Fibroblast of lung (primary cell): Measurements from ENCODE around the gene TMCC1. TPM values are rescaled to one million over a fixed set of nuclear protein-coding genes. Genes with fewer than 3 reads are reported as not detected.

Source experiments
- DNase-seq, 2 donors: peaks; one replicate each; pipeline versions ENCODE4 v3.0.0 to v3.0.0-alpha.2; 2010; ENCODE audit warnings: low read depth in 2 of 2
- H2AFZ ChIP-seq: 2 replicates; pipeline ENCODE4 v1.5.1; 2012; ENCODE audit warnings: low read length, control low read depth, inconsistent platforms
- H3K27ac ChIP-seq: 2 replicates; pipeline ENCODE4 v1.5.1; 2011; ENCODE audit warnings: low read length, control low read depth; ENCODE audit not compliant: insufficient read depth
- H3K27me3 ChIP-seq: 2 replicates; pipeline ENCODE4 v1.5.1; 2011; ENCODE audit warnings: mild to moderate bottlenecking, low read length; ENCODE audit not compliant: control insufficient read depth, insufficient read depth
- H3K36me3 ChIP-seq: 2 replicates; pipeline ENCODE4 v1.5.1; 2011; ENCODE audit warnings: low read length; ENCODE audit not compliant: control insufficient read depth, insufficient read depth
- H3K4me1 ChIP-seq: 2 replicates; pipeline ENCODE4 v1.5.1; 2011; ENCODE audit warnings: low read length; ENCODE audit not compliant: control insufficient read depth, insufficient read depth; ENCODE audit errors: extremely low read depth
- H3K4me2 ChIP-seq: 2 replicates; pipeline ENCODE4 v1.5.1; 2011; ENCODE audit warnings: low read length, control low read depth; ENCODE audit not compliant: insufficient read depth; ENCODE audit errors: extremely low read depth
- H3K4me3 ChIP-seq, 4 experiments: fragments of 200-600 bp in 1 of 4; sonication (generic) in 1 of 4; replicated peaks in 1 of 4; 2 replicates each; pipeline ENCODE4 v1.5.1; 2011 to 2016; ENCODE audit warnings: low read length in 4 of 4, low read depth in 3 of 4, mild to moderate bottlenecking in 3 of 4, control low read depth in 2 of 4, inconsistent platforms in 1 of 4, mixed read lengths in 1 of 4; ENCODE audit not compliant: insufficient read depth in 1 of 4; ENCODE audit errors: control extremely low read depth in 1 of 4
- H3K79me2 ChIP-seq: 2 replicates; pipeline ENCODE4 v1.5.1; 2012; ENCODE audit warnings: mild to moderate bottlenecking, low read length, inconsistent platforms; ENCODE audit not compliant: control insufficient read depth, insufficient read depth
- H3K9ac ChIP-seq: 2 replicates; pipeline ENCODE4 v1.5.1; 2011; ENCODE audit warnings: mild to moderate bottlenecking, low read length, control low read depth; ENCODE audit not compliant: insufficient read depth
- H3K9me3 ChIP-seq: 2 replicates; pipeline ENCODE4 v1.5.1; 2012; ENCODE audit warnings: low read depth, low read length; ENCODE audit not compliant: control insufficient read depth, insufficient read depth
- H4K20me1 ChIP-seq: 2 replicates; pipeline ENCODE4 v1.5.1; 2011; ENCODE audit warnings: low read length; ENCODE audit not compliant: control insufficient read depth, insufficient read depth; ENCODE audit errors: extremely low read depth
- EZH2 ChIP-seq: IDR thresholded peaks from 2 replicates; pipeline ENCODE4 v1.5.1; 2012; ENCODE audit warnings: low read length, control low read depth, mild to moderate bottlenecking; ENCODE audit errors: missing control alignments
- polyA plus RNA-seq, 2 donors: library from polyadenylated mRNA; depleted of rRNA in 1 of 2; stranded (reverse) in 1 of 2; unstranded in 1 of 2; fragments of >200 nt; gene quantifications; 2 replicates each; pipeline ENCODE4 v1.2.1, GENCODE V29; 2011 to 2012; ENCODE audit warnings: missing spikeins in 1 of 2
- total RNA-seq: library from RNA; depleted of rRNA; stranded (reverse); fragments of >200 nt; gene quantifications from 2 replicates; pipeline ENCODE4 v1.2.1, GENCODE V29; 2014
- TF ChIP-seq, protein P1 (sequence below), 2 donors: IDR thresholded peaks in 1 of 2; conservative IDR thresholded peaks in 1 of 2; 1 replicate in 1 of 2; 2 replicates in 1 of 2; pipeline ENCODE4 v1.5.1; 2011 to 2012; ENCODE audit warnings: low read length in 2 of 2, control low read depth in 1 of 2, inconsistent platforms in 1 of 2, low read depth in 1 of 2, mild to moderate bottlenecking in 1 of 2

TMCC1 gene
- total and polyA plus RNA-seq, 2 donors (not counting 1 experiment from before 2014, with no cell fraction given) = 16.2 to 16.8 TPM

DNA sequence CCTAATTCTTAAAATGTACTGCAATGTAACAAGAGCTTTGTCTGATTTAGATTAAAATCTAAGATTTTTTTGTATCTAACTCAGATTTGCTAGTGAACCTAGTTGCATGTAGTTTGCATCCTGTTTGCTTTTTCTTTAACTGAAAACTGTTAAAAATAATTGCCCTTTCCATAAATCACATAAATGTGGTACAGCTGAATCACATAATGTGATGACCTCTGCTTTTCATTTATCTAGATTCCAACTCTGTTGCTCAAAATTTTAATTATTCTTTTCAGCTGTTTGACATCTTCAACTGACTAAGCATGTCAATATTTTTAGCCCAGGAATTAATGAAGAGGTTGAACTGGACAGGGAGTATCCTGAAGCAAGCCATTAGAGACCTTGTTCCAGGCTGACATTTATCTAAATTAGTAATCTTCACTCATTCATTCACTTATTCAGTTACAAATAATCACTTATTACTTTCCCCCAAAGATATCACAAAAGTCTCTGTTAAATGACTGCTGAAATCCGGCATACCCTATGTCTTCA, 185.1 kb downstream of the TMCC1 start:
- no peaks in the 10 kb centered on the region for H3K79me2 ChIP-seq
- no peak for TF ChIP-seq EZH2
- TF ChIP-seq, protein P1, sequence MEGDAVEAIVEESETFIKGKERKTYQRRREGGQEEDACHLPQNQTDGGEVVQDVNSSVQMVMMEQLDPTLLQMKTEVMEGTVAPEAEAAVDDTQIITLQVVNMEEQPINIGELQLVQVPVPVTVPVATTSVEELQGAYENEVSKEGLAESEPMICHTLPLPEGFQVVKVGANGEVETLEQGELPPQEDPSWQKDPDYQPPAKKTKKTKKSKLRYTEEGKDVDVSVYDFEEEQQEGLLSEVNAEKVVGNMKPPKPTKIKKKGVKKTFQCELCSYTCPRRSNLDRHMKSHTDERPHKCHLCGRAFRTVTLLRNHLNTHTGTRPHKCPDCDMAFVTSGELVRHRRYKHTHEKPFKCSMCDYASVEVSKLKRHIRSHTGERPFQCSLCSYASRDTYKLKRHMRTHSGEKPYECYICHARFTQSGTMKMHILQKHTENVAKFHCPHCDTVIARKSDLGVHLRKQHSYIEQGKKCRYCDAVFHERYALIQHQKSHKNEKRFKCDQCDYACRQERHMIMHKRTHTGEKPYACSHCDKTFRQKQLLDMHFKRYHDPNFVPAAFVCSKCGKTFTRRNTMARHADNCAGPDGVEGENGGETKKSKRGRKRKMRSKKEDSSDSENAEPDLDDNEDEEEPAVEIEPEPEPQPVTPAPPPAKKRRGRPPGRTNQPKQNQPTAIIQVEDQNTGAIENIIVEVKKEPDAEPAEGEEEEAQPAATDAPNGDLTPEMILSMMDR (conservative IDR thresholded peaks at IDR 0.05 in 1 of 2, IDR thresholded peaks at IDR 0.05 in 1 of 2; ENCODE audit: low read depth in 1 of 2, low read length in 2 of 2) = no peak
- H3K9ac ChIP-seq = no peak overlapping the region
- H3K27ac ChIP-seq = no peak overlapping the region
- no peak overlapping the region for H2AFZ ChIP-seq
- H3K4me3 ChIP-seq = no peak overlapping the region
- H3K27me3 ChIP-seq = no peaks in the 10 kb centered on the region
- H3K9me3 ChIP-seq = no peaks in the 10 kb centered on the region
- H3K4me2 ChIP-seq = no peak overlapping the region
- DNase-seq = no peak
- H3K36me3 ChIP-seq = no peaks in the 10 kb centered on the region
- H3K4me1 ChIP-seq = no peaks in the 10 kb centered on the region
- no peaks in the 10 kb centered on the region for H4K20me1 ChIP-seq

DNA sequence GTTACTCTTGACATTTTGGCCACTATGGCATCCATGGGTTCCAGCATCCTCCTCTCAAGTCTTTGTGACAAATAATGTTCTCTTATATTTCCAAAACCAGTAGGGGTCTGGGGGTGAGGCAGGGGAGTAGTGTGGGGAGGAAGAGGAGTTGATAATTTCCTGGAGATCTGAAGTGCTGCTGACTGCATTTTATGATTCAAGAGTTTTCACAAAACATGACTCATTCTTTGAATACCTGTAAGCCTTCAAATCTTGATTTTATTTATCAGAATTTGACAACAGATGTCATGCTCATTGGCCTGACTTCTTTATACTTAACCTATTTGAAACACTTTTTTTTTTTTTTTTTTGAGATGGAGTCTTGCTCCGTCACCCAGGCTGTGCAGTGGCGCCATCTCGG, 188.2 kb downstream of the TMCC1 start:
- DNase-seq = no peak
- TF ChIP-seq, protein P1 (conservative IDR thresholded peaks at IDR 0.05 in 1 of 2, IDR thresholded peaks at IDR 0.05 in 1 of 2; ENCODE audit: low read depth in 1 of 2, low read length in 2 of 2) = no peak
- TF ChIP-seq EZH2 = no peak
- H2AFZ ChIP-seq = no peak overlapping the region
- no peak overlapping the region for H3K9ac ChIP-seq
- no peak overlapping the region for H3K27ac ChIP-seq
- no peaks in the 10 kb centered on the region for H3K27me3 ChIP-seq
- H3K4me3 ChIP-seq = no peak overlapping the region
- no peak overlapping the region for H3K4me2 ChIP-seq
- no peaks in the 10 kb centered on the region for H3K9me3 ChIP-seq
- H3K79me2 ChIP-seq = no peaks in the 10 kb centered on the region
- H3K36me3 ChIP-seq = no peaks in the 10 kb centered on the region
- no peaks in the 10 kb centered on the region for H3K4me1 ChIP-seq
- no peaks in the 10 kb centered on the region for H4K20me1 ChIP-seq

DNA sequence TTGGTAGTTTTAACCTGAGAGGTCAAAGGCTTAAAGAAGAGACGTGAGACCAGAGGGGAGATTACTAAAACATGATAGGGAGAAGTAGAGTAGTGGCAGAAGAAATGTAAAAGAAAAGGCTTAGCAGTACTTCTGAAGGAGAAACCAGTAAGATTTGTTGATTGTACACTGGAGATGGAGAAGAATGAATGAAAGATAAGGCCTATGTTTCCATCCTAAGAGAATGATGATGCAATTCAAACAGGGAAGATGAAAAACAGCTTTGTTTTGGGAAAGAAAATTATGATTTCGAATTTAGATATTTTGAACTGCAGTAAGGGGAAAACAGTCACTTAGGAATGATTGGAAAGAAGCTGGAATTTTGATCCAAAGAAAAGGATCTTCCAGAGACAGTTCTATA, 189.6 kb downstream of the TMCC1 start:
- H2AFZ ChIP-seq = no peak overlapping the region
- H3K27ac ChIP-seq = no peak overlapping the region
- no peaks in the 10 kb centered on the region for H3K27me3 ChIP-seq
- no peaks in the 10 kb centered on the region for H3K36me3 ChIP-seq
- no peaks in the 10 kb centered on the region for H3K9me3 ChIP-seq
- H3K4me3 ChIP-seq = no peak overlapping the region
- no peak overlapping the region for H3K4me2 ChIP-seq
- no peaks in the 10 kb centered on the region for H3K4me1 ChIP-seq
- no peaks in the 10 kb centered on the region for H4K20me1 ChIP-seq
- TF ChIP-seq EZH2 = no peak
- TF ChIP-seq, protein P1 (conservative IDR thresholded peaks at IDR 0.05 in 1 of 2, IDR thresholded peaks at IDR 0.05 in 1 of 2; ENCODE audit: low read depth in 1 of 2, low read length in 2 of 2) = no peak
- peak in 1 of 2 donors; percentile 19 for DNase-seq
- H3K9ac ChIP-seq = no peak overlapping the region
- H3K79me2 ChIP-seq = no peaks in the 10 kb centered on the region
